Fibroblast of lung (primary cell): ENCODE measurements around the gene RUBCNL.

ENCODE experiments used
- CTCF ChIP-seq, 2 donors: IDR thresholded peaks in 1 of 2; conservative IDR thresholded peaks in 1 of 2; 1 replicate in 1 of 2; 2 replicates in 1 of 2; pipeline ENCODE4 v1.5.1; 2011 to 2012; ENCODE audit warnings: low read length in 2 of 2, control low read depth in 1 of 2, inconsistent platforms in 1 of 2, low read depth in 1 of 2, mild to moderate bottlenecking in 1 of 2
- EZH2 ChIP-seq: IDR thresholded peaks from 2 replicates; pipeline ENCODE4 v1.5.1; 2012; ENCODE audit warnings: low read length, control low read depth, mild to moderate bottlenecking; ENCODE audit errors: missing control alignments

GRCh38 chr13:46327246-46327645 lies 59.8 kb downstream of the RUBCNL start:
- no peak for TF ChIP-seq CTCF (conservative IDR thresholded peaks at IDR 0.05 in 1 of 2, IDR thresholded peaks at IDR 0.05 in 1 of 2; ENCODE audit: low read depth in 1 of 2, low read length in 2 of 2)
- TF ChIP-seq EZH2, result no peak
